Measurements from ENCODE around the gene FGGY. TPM values are rescaled to one million over a fixed set of nuclear protein-coding genes. Genes with fewer than 3 reads are reported as not detected.

The FGGY gene
- total RNA-seq, 1 experiment from 2014 or later: 14.6 TPM

- no peaks in the 10 kb centered on the region for H3K27me3 Mint-ChIP-seq (ENCODE audit: low read depth)
- H3K4me3 Mint-ChIP-seq: no peak overlapping the region
- no peak overlapping the region for H3K27ac ChIP-seq (ENCODE audit: insufficient read length, low read depth, low read length)
- H3K18ac ChIP-seq (ENCODE audit: insufficient read length, low read depth, low read length): no peak overlapping the region
- no peaks in the 10 kb centered on the region for H3K27me3 ChIP-seq (ENCODE audit: insufficient read depth, low read length)
- peaks cover 3 to 4% of the 10 kb centered on the region in 2 experiments for H3K4me1 Mint-ChIP-seq
- H3K9me3 Mint-ChIP-seq: no peaks in the 10 kb centered on the region
- H4K20me1 ChIP-seq (ENCODE audit: control insufficient read depth, insufficient read depth, insufficient read length): no peaks in the 10 kb centered on the region
- no peaks in the 10 kb centered on the region for H3K9me3 ChIP-seq (ENCODE audit: control insufficient read depth, low read depth, low read length)
- H3K27ac Mint-ChIP-seq: no peak overlapping the region
- H3K14ac ChIP-seq (ENCODE audit: insufficient read depth, low read length): no peak overlapping the region
- H2BK12ac ChIP-seq (ENCODE audit: insufficient read length, low read depth, low read length): no peak overlapping the region
- no peak overlapping the region for H2BK20ac ChIP-seq (ENCODE audit: low read depth, low read length, poor library complexity, severe bottlenecking)
- no peak overlapping the region for H2BK5ac ChIP-seq (ENCODE audit: insufficient read length, low read length)
- WGBS (ENCODE audit: extremely low coverage, insufficient read length, low lambda C conversion rate): no CpG with 5 or more reads among the region's 6 CpGs
- H4K8ac ChIP-seq (replicated peaks; ENCODE audit: insufficient read length, low read depth, low read length): no peak overlapping the region
- H3K79me1 ChIP-seq (ENCODE audit: insufficient read depth, low read depth, low read length, poor library complexity, severe bottlenecking): no peaks in the 10 kb centered on the region
- no peaks in the 10 kb centered on the region for H3K23me2 ChIP-seq (ENCODE audit: insufficient read length, low read depth, low read length, poor library complexity, severe bottlenecking)
- no peak overlapping the region for H3K9ac ChIP-seq (ENCODE audit: extremely low read depth, insufficient read length, low read length)
- no peak overlapping the region for H2AK5ac ChIP-seq (ENCODE audit: insufficient read length, low read length)
- no peak for DNase-seq
- no peak overlapping the region for H3K4ac ChIP-seq (ENCODE audit: low read depth, low read length)
- TF ChIP-seq CTCF (conservative IDR thresholded peaks at IDR 0.05): no peak
- H2AFZ ChIP-seq (ENCODE audit: low read length): no peak overlapping the region
- no peaks in the 10 kb centered on the region for H3K79me2 ChIP-seq (ENCODE audit: insufficient read depth, low read length)
- no peaks in the 10 kb centered on the region for H3K4me1 ChIP-seq (ENCODE audit: insufficient read depth, low read length)
- H2BK120ac ChIP-seq (ENCODE audit: low read depth, low read length, poor library complexity, severe bottlenecking): no peak overlapping the region
- H3K56ac ChIP-seq (ENCODE audit: insufficient read length, low read depth, low read length): no peak overlapping the region
- H3K4me2 ChIP-seq (ENCODE audit: insufficient read depth, insufficient read length, low read length): no peak overlapping the region
- no peak overlapping the region for H3T11ph ChIP-seq (ENCODE audit: low read length)
- no peaks in the 10 kb centered on the region for H3K36me3 Mint-ChIP-seq (ENCODE audit: insufficient read depth in 1 of 3, low read depth in 3 of 3)
- H2BK15ac ChIP-seq (ENCODE audit: low read depth, low read length): no peak overlapping the region
- H4K5ac ChIP-seq (ENCODE audit: insufficient read length, low read depth, low read length): no peak overlapping the region
- no peak overlapping the region for H4K91ac ChIP-seq (ENCODE audit: insufficient read length, low read depth, low read length)
- no peak overlapping the region for H3K23ac ChIP-seq (ENCODE audit: insufficient read length, low read depth, low read length)
Measured at GRCh38 chr1:59703918-59704378, 407.1 kb downstream of the FGGY start.
